GM18517 (cell line): ENCODE measurements around the gene IDS.

Experiments
- ATAC-seq: cut with Tn5 transposase; IDR thresholded peaks from one replicate; pipeline ENCODE4 v1.9.1; 2021; ENCODE audit warnings: mild to moderate bottlenecking, moderate library complexity; ENCODE audit not compliant: unreplicated experiment

IDS gene

GRCh38 chrX:149462849-149463248 lies 42.3 kb downstream of the IDS start:
- no peak for ATAC-seq

GRCh38 chrX:149461746-149462145 lies 43.4 kb downstream of the IDS start:
- ATAC-seq = no peak

- ATAC-seq = no peak
Measured at GRCh38 chrX:149458586-149458985, 46.5 kb downstream of the IDS start.

GRCh38 chrX:149456476-149457245 lies 48.4 kb downstream of the IDS start:
- no peak for ATAC-seq

- ATAC-seq = no peak
Measured at GRCh38 chrX:149455934-149456333, 49.2 kb downstream of the IDS start.

GRCh38 chrX:149453906-149454822 lies 50.9 kb downstream of the IDS start:
- ATAC-seq = no peak

- ATAC-seq = no peak
Measured at GRCh38 chrX:149453030-149453429, 52.1 kb downstream of the IDS start.

GRCh38 chrX:149433451-149433850 lies 71.7 kb downstream of the IDS start:
- no peak for ATAC-seq

GRCh38 chrX:149433051-149433450 lies 72.1 kb downstream of the IDS start:
- ATAC-seq = no peak
